GM12878 (cell line): ENCODE results near the gene GNAZ. TPM values are rescaled to one million over a fixed set of nuclear protein-coding genes. Genes with fewer than 3 reads are reported as not detected.

Experiments used
- ATAC-seq: fragments of 200-7000 bp; cut with Tn5 transposase; 3 replicates; pipeline ENCODE4 v1.9.1; 2020; ENCODE audit warnings: mild to moderate bottlenecking, moderate library complexity
- BruUV-seq: library from RNA; stranded (reverse); fragments of 400-500 nt; replicated peaks from 2 replicates; lab custom pipeline; 2021; lab: Mats Ljungman, UMichigan
- CTCF ChIA-PET: fragments of 300-600 bp; sonication (Branson Sonifier 250); formaldehyde crosslinking; extraction: SDS; loops from one replicate; lab custom pipeline; 2021; ENCODE audit warnings: inconsistent platforms; lab: Yijun Ruan, JAX
- POLR2A ChIA-PET: fragments of 350-600 bp; formaldehyde crosslinking; extraction: SDS; loops from one replicate; lab custom pipeline; 2021; ENCODE audit warnings: inconsistent platforms; lab: Charles Lee
- RAD21 ChIA-PET: fragments of 300-600 bp; sonication (Branson Sonifier 250); formaldehyde crosslinking; loops from one replicate; lab custom pipeline; 2023; ENCODE audit warnings: antibody characterized with exemption; ENCODE audit not compliant: unreplicated experiment; lab: Charles Lee
- SMC1A ChIA-PET: fragments of 300-600 bp; sonication (Branson Sonifier 250); formaldehyde crosslinking; loops from one replicate; lab custom pipeline; 2023; ENCODE audit not compliant: unreplicated experiment, uncharacterized antibody; lab: Charles Lee
- DNase-seq: peaks from one replicate; pipeline ENCODE4 v3.0.0-alpha.2; 2011; ENCODE audit warnings: low read depth, low spot score
- FAIRE-seq: peaks from 3 replicates; lab custom pipeline; 2011; peaks lifted over from hg19 to GRCh38; lab: Jason Lieb, UNC
- H2AFZ ChIP-seq: 2 replicates; pipeline ENCODE4 v1.6.0; 2011; ENCODE audit warnings: low read depth, low read length, control low read depth; ENCODE audit not compliant: control insufficient read depth
- H3K27ac ChIP-seq: 2 replicates; pipeline ENCODE4 v1.5.1; 2011; ENCODE audit warnings: control low read depth; ENCODE audit not compliant: control insufficient read depth, insufficient read depth
- H3K27me3 ChIP-seq, 2 experiments: replicated peaks in 1 of 2; 2 replicates each; pipeline versions ENCODE4 v1.6.0 to v1.6.1; 2011; ENCODE audit warnings: low read length in 1 of 2; ENCODE audit not compliant: control insufficient read depth in 2 of 2, insufficient read depth in 2 of 2
- H3K36me3 ChIP-seq, 2 experiments: 2 replicates each; pipeline ENCODE4 v1.5.1; 2011; ENCODE audit warnings: low read length in 1 of 2; ENCODE audit not compliant: control insufficient read depth in 2 of 2, insufficient read depth in 2 of 2
- H3K4me1 ChIP-seq: 2 replicates; pipeline ENCODE4 v1.6.1; 2011; ENCODE audit warnings: mild to moderate bottlenecking, low read length, moderate library complexity, mixed read lengths; ENCODE audit not compliant: control insufficient read depth, insufficient read depth
- H3K4me2 ChIP-seq: 2 replicates; pipeline ENCODE4 v1.6.0; 2011; ENCODE audit warnings: control low read depth; ENCODE audit not compliant: control insufficient read depth, insufficient read depth
- H3K4me3 ChIP-seq: fragments of 200-600 bp; sonication (generic); 2 replicates; pipeline ENCODE4 v1.5.1; 2016
- H3K79me2 ChIP-seq: 2 replicates; pipeline ENCODE4 v1.6.0; 2011; ENCODE audit warnings: low read length; ENCODE audit not compliant: control insufficient read depth, insufficient read depth
- H3K9ac ChIP-seq: 2 replicates; pipeline ENCODE4 v1.8.0; 2011; ENCODE audit warnings: low read length, control low read depth, mixed read lengths; ENCODE audit not compliant: control insufficient read depth, insufficient read depth
- H3K9me3 ChIP-seq: replicated peaks from 3 replicates; pipeline ENCODE4 v1.5.1; 2011; ENCODE audit warnings: mild to moderate bottlenecking, low read length; ENCODE audit not compliant: control insufficient read depth, insufficient read depth
- H4K20me1 ChIP-seq: 2 replicates; pipeline ENCODE4 v1.6.0; 2011; ENCODE audit not compliant: control insufficient read depth, insufficient read depth
- BMI1 ChIP-seq: fragments of 450-650 bp; IDR thresholded peaks from 2 replicates; pipeline ENCODE4 v1.6.1; 2016; ENCODE audit warnings: mild to moderate bottlenecking, moderate library complexity, borderline replicate concordance
- CHD1 ChIP-seq: IDR thresholded peaks from 2 replicates; pipeline ENCODE4 v1.6.1; 2012; ENCODE audit warnings: low read depth, low read length, improper control_type of control experiment
- CREB1 ChIP-seq: IDR thresholded peaks from 2 replicates; pipeline ENCODE4 v1.6.1; 2012; ENCODE audit warnings: low read depth, mild to moderate bottlenecking, inconsistent platforms
- HDGF ChIP-seq: fragments of 450-650 bp; IDR thresholded peaks from 2 replicates; pipeline ENCODE4 v1.6.1; 2016; ENCODE audit warnings: antibody characterized with exemption
- MAX ChIP-seq: IDR thresholded peaks from 2 replicates; pipeline ENCODE4 v1.6.1; 2012; ENCODE audit warnings: low read depth, low read length, improper control_type of control experiment
- NFIC ChIP-seq: IDR thresholded peaks from 2 replicates; pipeline ENCODE4 v1.6.1; 2012; ENCODE audit warnings: low read depth, mild to moderate bottlenecking, inconsistent platforms, low read length, moderate library complexity
- ZNF384 ChIP-seq: IDR thresholded peaks from 2 replicates; pipeline ENCODE4 v1.6.1; 2012; ENCODE audit warnings: low read depth, mild to moderate bottlenecking, low read length, improper control_type of control experiment, borderline replicate concordance
- WGBS: methylation state at CpG from one replicate; pipeline ENCODE4 v1.1.6; 2016; ENCODE audit warnings: low lambda C conversion rate; ENCODE audit not compliant: insufficient replicate concordance, insufficient coverage; ENCODE audit errors: missing lambda C conversion rate; 5-methylcytosine and 5-hydroxymethylcytosine counted together
- in situ Hi-C: fragments of 300-500 bp; cut with MboI; formaldehyde crosslinking; loops from 9 replicates; pipeline ENCODE4 v1.14.3; 2018; ENCODE audit warnings: mixed read lengths
- intact Hi-C: fragments of 100-400 bp; cut with micrococcal nuclease; formaldehyde crosslinking; loops from one replicate; pipeline ENCODE4 v1.14.2; 2022; ENCODE audit not compliant: unreplicated experiment
- polyA plus RNA-seq, 11 experiments: library from polyadenylated mRNA; depleted of rRNA in 4 of 11; unstranded in 6 of 11; stranded (reverse) in 5 of 11; fragments of >200 nt; fragmentation: Nextera tagmentation in 4 of 11; fragmentation: Illumina TruSeq in 1 of 11; extraction: Ambion mirVana in 4 of 11; extraction: Trizol in 1 of 11; gene quantifications; 1 replicate in 1 of 11; 2 replicates in 10 of 11; pipeline versions ENCODE4 v1.2.1 to v1.2.3, GENCODE V29; 2011 to 2016; ENCODE audit warnings: inconsistent platforms in 2 of 11, missing spikeins in 2 of 11, low read depth in 1 of 11
- total RNA-seq, 4 experiments: library from RNA; depleted of rRNA in 3 of 4; stranded (reverse); fragments of >200 nt in 3 of 4; fragmentation: Illumina TruSeq in 1 of 4; extraction: Trizol in 1 of 4; gene quantifications; 2 replicates each; pipeline versions ENCODE4 v1.2.1 to v1.2.3, GENCODE V29; 2013 to 2021
- TF ChIP-seq, protein P1 (sequence below): IDR thresholded peaks from 2 replicates; pipeline ENCODE4 v1.6.1; 2011; ENCODE audit warnings: borderline replicate concordance, low read depth, mild to moderate bottlenecking, moderate library complexity, mixed read lengths, low read length; ENCODE audit not compliant: insufficient read depth; ENCODE audit errors: extremely low read length

Gene GNAZ
- total and polyA plus RNA-seq, 10 of the 15 experiments (the other 5 are each of a cell fraction or from before 2014, with no cell fraction given): 0.09 to 1.0 (median 0.44) TPM; not detected in 1

DNA sequence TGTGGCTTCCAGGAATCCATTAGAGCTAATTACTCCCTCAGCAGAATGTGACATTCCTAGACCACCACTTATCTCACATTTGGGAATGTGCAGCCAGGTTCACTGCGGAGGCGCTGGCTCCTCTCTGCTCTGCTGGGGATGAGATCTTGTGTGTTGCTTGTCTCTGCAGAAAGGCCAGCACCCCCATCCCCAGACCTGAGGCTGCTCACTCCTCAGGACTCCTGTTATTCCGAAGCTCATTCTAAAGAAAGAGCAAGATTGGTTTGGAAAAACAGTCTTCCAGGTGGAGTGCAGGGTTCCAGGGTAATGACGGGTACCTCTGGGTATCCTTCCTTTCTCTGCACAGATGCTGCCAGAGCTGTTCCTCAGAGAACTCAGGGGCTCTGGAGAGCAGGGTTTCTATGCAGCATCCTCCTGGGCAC lies 50.7 kb downstream of the GNAZ start:
- FAIRE-seq: no peak

More for the DNA sequence above, 50.7 kb downstream of the GNAZ start:
- no peaks in the 10 kb centered on the region for H3K9me3 ChIP-seq
- no peak overlapping the region for H3K9ac ChIP-seq
- H3K27me3 ChIP-seq: no peaks in the 10 kb centered on the region
- ChIA-PET RAD21 (interaction anchor here (1.4 to 13.5 kb wide), 3 partner anchors 8 to 163 kb away, joined by 3 to 281 read pairs (median 5); no protein-coding TSS in a partner anchor), POLR2A (interaction anchor here (1.1 to 1.6 kb wide), 2 partner anchors 101 to 161 kb away, joined by 3 to 6 read pairs; no protein-coding TSS in a partner anchor), CTCF (interaction anchor here (0.9 to 13.8 kb wide), 5 partner anchors 12 to 367 kb away, joined by 3 to 211 read pairs (median 3); no protein-coding TSS in a partner anchor), SMC1A (interaction anchor here (0.6 to 7.3 kb wide), 4 partner anchors 11 to 165 kb away, joined by 3 to 82 read pairs (median 8); no protein-coding TSS in a partner anchor)
- ATAC-seq (no peak), DNase-seq (no peak)
- intact Hi-C loops (loop anchor here (10.0 kb wide), 3 partner anchors 276 to 346 kb away; no protein-coding TSS in a partner anchor), in situ Hi-C loops (loop anchor here (5.0 to 10.0 kb wide), 2 partner anchors 269 to 336 kb away; no protein-coding TSS in a partner anchor)
- BruUV-seq: no TSS peak
- H4K20me1 ChIP-seq: no peaks in the 10 kb centered on the region
- H3K27ac ChIP-seq: no peak overlapping the region
- H3K4me3 ChIP-seq: no peak overlapping the region
- TF ChIP-seq ZNF384 (no peak), CREB1 (no peak), CHD1 (no peak), BMI1 (no peak), HDGF (no peak), NFIC (no peak), MAX (no peak)
- TF ChIP-seq, protein P1, sequence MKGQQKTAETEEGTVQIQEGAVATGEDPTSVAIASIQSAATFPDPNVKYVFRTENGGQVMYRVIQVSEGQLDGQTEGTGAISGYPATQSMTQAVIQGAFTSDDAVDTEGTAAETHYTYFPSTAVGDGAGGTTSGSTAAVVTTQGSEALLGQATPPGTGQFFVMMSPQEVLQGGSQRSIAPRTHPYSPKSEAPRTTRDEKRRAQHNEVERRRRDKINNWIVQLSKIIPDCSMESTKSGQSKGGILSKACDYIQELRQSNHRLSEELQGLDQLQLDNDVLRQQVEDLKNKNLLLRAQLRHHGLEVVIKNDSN: no peak
- H3K4me1 ChIP-seq: no peaks in the 10 kb centered on the region
- H2AFZ ChIP-seq: no peak overlapping the region
- no peaks in the 10 kb centered on the region for H3K79me2 ChIP-seq
- WGBS: 81% methylated on average over 4 of the region's 4 CpGs
- no peak overlapping the region for H3K4me2 ChIP-seq
- H3K36me3 ChIP-seq: no peaks in the 10 kb centered on the region
